ENCODE data around the gene NKAIN2.

DNA sequence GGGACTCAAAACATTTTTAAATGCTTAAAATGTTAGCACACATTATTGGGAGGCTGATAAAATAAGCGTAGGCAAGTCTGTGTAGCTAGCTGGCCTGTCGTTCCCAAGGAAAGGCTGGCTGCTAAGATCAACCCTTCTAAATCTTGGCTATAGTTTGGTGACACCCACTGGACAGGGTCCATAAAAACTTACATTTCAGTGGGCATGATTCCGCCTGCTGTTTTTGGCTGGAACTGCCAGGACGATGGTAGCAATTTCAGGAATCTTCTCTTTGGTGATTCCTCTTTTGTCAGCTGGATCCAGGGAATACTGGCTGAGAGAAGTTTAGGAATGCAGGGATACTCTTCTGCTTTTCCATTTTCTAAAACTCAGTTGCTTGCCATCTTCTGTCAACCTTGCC is 162.2 kb downstream of the NKAIN2 start:
- TF ChIP-seq EZH2 (IDR thresholded peaks at IDR 0.05; ENCODE audit: borderline replicate concordance, low read depth, low read length, poor library complexity, severe bottlenecking): no peak
- TF ChIP-seq, protein P1, sequence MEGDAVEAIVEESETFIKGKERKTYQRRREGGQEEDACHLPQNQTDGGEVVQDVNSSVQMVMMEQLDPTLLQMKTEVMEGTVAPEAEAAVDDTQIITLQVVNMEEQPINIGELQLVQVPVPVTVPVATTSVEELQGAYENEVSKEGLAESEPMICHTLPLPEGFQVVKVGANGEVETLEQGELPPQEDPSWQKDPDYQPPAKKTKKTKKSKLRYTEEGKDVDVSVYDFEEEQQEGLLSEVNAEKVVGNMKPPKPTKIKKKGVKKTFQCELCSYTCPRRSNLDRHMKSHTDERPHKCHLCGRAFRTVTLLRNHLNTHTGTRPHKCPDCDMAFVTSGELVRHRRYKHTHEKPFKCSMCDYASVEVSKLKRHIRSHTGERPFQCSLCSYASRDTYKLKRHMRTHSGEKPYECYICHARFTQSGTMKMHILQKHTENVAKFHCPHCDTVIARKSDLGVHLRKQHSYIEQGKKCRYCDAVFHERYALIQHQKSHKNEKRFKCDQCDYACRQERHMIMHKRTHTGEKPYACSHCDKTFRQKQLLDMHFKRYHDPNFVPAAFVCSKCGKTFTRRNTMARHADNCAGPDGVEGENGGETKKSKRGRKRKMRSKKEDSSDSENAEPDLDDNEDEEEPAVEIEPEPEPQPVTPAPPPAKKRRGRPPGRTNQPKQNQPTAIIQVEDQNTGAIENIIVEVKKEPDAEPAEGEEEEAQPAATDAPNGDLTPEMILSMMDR (conservative IDR thresholded peaks at IDR 0.05; ENCODE audit: low read depth, low read length): peak; percentile 44
